LNCAP (cell line): ENCODE measurements around the gene CERS5.
A peak's percentile ranks its signal among the peaks of the same experiment; 100 is the strongest.

Experiments used
- CTCF ChIP-seq: fragments of 450-650 bp; IDR thresholded peaks from 2 replicates; pipeline ENCODE4 v1.5.1; 2017; ENCODE audit warnings: mild to moderate bottlenecking

Gene CERS5

GRCh38 chr12:50099302-50100008, 67.7 kb downstream of the CERS5 start:
- TF ChIP-seq CTCF: no peak

DNA sequence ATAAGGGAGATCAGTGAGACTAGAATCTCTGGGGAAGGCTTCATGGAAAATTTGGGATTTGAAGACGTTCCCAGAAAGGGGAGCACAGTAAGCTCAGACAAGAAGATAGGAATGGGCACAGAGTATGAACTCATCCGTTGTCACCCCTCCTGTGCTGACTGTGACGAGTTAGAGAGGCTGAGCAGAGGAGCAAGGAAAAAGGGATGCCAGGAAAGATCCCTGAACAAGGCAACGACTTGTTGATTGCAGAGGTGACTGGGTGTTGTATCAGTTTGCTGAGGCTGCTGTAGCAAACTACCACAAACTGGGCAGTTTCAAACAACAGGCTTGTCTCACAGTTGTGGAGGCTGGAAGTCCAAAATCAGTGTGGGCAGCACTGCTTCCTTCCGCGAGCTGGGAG, 69.2 kb downstream of the CERS5 start:
- TF ChIP-seq CTCF: no peak

DNA sequence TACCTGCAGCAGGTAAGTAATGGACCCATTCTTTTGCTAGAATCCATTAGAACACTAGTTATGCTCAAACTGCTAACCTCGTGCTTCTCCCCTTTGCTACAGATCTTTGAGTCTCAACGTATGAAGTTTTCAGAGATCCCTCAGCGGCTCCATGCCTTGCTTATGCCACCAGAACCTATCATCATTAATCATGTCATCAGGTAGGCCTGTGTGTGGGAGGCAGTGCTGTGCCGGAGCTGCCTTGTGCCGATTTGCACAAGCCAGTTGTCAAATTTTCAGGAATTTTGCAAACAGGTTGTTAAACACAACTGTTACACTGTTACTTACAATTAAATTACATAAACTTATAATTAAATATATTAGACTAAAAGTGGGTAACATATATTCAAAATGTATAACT, 76.8 kb downstream of the CERS5 start:
- TF ChIP-seq CTCF: no peak

DNA sequence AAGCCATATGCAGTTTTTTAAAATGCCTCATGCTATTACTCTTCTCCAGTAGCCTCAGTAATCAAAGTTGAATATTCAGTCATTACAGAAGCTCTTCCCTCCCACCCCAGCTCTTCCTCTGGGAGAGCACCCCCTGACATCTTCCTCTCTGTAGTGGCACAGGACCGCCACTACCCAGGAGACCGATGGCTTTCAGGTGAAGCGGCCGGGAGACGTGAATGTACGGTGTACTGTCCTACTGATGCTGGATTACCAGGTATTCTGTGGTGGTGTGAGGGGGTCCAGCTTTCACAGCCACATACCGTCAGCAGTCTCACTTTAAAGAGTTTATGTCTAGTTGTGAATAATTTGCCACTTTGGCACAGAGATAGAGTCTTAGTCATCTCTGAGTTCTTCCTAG, 77.4 kb downstream of the CERS5 start:
- TF ChIP-seq CTCF: no peak

DNA sequence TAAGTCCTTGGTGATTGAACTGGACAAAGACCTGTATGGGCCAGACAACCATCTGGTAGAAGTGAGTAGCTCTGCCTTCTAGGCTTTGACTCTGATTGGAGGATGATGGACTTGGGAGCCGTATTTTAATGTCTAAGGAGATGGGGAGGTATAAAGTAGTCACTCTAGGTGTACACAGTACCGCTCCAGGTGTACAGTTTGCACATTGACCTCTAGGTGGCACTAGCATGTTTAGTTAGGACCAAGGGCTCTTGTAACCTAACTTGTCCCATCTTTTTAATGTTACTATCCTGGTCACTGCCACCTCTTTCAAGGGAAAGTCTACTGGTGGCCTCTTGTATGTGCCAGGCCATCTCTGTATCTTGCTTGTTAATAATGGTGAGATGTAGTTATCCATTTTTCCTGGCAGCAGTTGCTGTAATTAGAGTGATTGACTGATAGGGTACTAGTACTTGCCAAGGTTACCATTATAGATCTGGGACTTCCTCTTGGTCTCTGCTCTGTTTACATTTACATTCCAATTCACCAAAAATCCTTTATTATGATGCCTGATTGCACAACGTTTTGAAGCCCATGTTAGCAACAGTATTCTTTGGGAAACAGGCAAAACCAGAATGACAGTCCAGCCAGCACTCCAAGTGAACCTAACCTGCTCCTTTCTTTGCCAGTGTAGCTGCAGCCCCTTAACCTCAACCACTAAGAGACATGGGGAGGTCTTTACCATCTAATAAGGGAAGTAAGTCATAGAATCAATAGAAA, 78.4 kb downstream of the CERS5 start:
- peak; percentile 90 for TF ChIP-seq CTCF

DNA sequence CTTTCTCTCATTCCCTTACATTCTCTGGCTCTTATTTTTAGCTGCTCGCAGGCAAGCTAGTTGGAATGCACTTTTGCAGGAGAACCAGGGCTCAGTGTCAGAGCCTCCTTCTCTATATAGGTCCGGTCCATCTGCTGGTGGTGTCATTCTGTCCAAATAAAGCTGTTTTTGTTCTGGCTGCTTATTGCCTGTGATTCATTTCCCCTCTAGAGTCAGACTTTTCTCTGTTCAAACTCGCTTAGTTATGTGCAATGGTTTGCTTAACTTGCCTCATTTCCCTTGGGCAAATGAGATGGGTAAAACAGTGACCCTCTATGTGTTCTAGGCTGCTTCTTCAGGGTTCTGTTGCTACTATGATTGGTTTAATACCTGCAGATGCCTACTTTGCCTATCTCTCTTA, 79.2 kb downstream of the CERS5 start:
- no peak for TF ChIP-seq CTCF

GRCh38 chr12:50087151-50087550, 80.0 kb downstream of the CERS5 start:
- TF ChIP-seq CTCF: no peak
